Cardiac fibroblast (primary cell): Measurements from ENCODE around the gene GNG7.
"Not testable (repeated sequence)": the region's sequence is repeated elsewhere in the genome, so short reads cannot be mapped to it uniquely, and the experiment has no call there.

Experiments used
- DNase-seq, 2 donors: peaks; one replicate each; pipeline versions ENCODE4 v3.0.0 to v3.0.0-alpha.2; 2010; ENCODE audit warnings: low read depth in 2 of 2
- H3K4me3 ChIP-seq, 2 donors: replicated peaks in 1 of 2; 1 replicate in 1 of 2; 2 replicates in 1 of 2; pipeline ENCODE4 v1.5.1; 2011; ENCODE audit warnings: low read depth in 2 of 2, low read length in 2 of 2, mild to moderate bottlenecking in 2 of 2, moderate library complexity in 1 of 2
- TF ChIP-seq, protein P1 (sequence below): IDR thresholded peaks from one replicate; pipeline ENCODE4 v1.5.1; 2011; ENCODE audit warnings: low read depth, mild to moderate bottlenecking, low read length, inconsistent platforms

The GNG7 gene

GRCh38 chr19:2567996-2568395 is 134.5 kb downstream of the GNG7 start:
- no peak for DNase-seq
- H3K4me3 ChIP-seq, result no peak overlapping the region
- TF ChIP-seq, protein P1, sequence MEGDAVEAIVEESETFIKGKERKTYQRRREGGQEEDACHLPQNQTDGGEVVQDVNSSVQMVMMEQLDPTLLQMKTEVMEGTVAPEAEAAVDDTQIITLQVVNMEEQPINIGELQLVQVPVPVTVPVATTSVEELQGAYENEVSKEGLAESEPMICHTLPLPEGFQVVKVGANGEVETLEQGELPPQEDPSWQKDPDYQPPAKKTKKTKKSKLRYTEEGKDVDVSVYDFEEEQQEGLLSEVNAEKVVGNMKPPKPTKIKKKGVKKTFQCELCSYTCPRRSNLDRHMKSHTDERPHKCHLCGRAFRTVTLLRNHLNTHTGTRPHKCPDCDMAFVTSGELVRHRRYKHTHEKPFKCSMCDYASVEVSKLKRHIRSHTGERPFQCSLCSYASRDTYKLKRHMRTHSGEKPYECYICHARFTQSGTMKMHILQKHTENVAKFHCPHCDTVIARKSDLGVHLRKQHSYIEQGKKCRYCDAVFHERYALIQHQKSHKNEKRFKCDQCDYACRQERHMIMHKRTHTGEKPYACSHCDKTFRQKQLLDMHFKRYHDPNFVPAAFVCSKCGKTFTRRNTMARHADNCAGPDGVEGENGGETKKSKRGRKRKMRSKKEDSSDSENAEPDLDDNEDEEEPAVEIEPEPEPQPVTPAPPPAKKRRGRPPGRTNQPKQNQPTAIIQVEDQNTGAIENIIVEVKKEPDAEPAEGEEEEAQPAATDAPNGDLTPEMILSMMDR, result no peak

GRCh38 chr19:2567580-2567979 is 134.9 kb downstream of the GNG7 start:
- no peak for DNase-seq
- TF ChIP-seq, protein P1, result no peak
- H3K4me3 ChIP-seq, result no peak overlapping the region

- not testable (repeated sequence) for H3K4me3 ChIP-seq, DNase-seq
Measured at GRCh38 chr19:2563546-2563945, 138.9 kb downstream of the GNG7 start.

GRCh38 chr19:2561895-2562294 is 140.6 kb downstream of the GNG7 start:
- DNase-seq, result no peak
- TF ChIP-seq, protein P1, result no peak
- H3K4me3 ChIP-seq, result no peak overlapping the region

- H3K4me3 ChIP-seq, result no peak overlapping the region
- TF ChIP-seq, protein P1, result no peak
- no peak for DNase-seq
Measured at GRCh38 chr19:2561221-2561620, 141.3 kb downstream of the GNG7 start.

- TF ChIP-seq, protein P1, result no peak
- H3K4me3 ChIP-seq, result no peak overlapping the region
- DNase-seq, result no peak
Measured at GRCh38 chr19:2560369-2560768, 142.1 kb downstream of the GNG7 start.

DNA sequence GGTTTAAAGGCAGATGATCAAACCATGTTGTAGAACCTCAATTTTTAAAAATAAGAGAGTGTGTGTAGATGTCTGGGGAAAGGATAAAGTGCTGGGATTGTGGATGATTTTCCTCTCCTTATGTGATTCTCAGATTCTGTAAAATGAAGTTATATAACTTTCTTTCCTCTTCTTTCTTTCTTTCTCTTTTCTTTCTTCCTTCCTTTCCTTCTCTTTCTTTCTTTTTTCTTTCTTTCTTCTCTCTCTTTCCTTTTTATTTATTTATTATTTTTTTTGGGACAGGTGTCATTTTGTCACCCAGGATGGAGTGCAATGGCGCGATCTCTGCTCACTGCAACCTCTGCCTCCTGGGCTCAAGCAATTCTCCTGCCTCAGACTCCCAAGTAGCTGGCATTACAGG is 144.0 kb downstream of the GNG7 start:
- no peak overlapping the region for H3K4me3 ChIP-seq
- TF ChIP-seq, protein P1, result no peak
- no peak for DNase-seq

- not testable (repeated sequence) for DNase-seq, H3K4me3 ChIP-seq
Measured at GRCh38 chr19:2558131-2558530, 144.4 kb downstream of the GNG7 start.
